GM23338 (cell line): ENCODE measurements around the gene SYNRG.

Source experiments
- CREB1 ChIP-seq: fragments of 250-450 bp; sonication (Bioruptor Pico); IDR thresholded peaks from 2 replicates; pipeline ENCODE4 v1.5.0; 2020; ENCODE audit warnings: low read depth, mild to moderate bottlenecking, moderate library complexity
- CTCF ChIP-seq, 2 experiments: fragments of 200-600 bp in 1 of 2; sonication (generic) in 1 of 2; conservative IDR thresholded peaks; 2 replicates each; pipeline versions ENCODE4 v1.5.1 to v1.6.1; 2016 to 2017; ENCODE audit warnings: antibody characterized with exemption in 2 of 2, low read depth in 2 of 2, mild to moderate bottlenecking in 2 of 2, moderate library complexity in 1 of 2
- ETS1 ChIP-seq: IDR thresholded peaks from 2 replicates; pipeline ENCODE4 v1.6.1; 2016; ENCODE audit warnings: antibody characterized with exemption
- EZH2 ChIP-seq: fragments of 200-600 bp; sonication (generic); IDR thresholded peaks from one replicate; pipeline ENCODE4 v1.8.0; 2017; ENCODE audit warnings: antibody characterized with exemption, mild to moderate bottlenecking, low read depth; ENCODE audit not compliant: unreplicated experiment
- EZH2phosphoT487 ChIP-seq: fragments of 200-600 bp; sonication (generic); IDR thresholded peaks from one replicate; pipeline ENCODE4 v1.8.1; 2018; ENCODE audit warnings: antibody characterized with exemption; ENCODE audit not compliant: unreplicated experiment
- JUNB ChIP-seq: IDR thresholded peaks from one replicate; pipeline ENCODE4 v1.6.1; 2016; ENCODE audit warnings: antibody characterized with exemption; ENCODE audit not compliant: unreplicated experiment
- NANOG ChIP-seq: IDR thresholded peaks from 2 replicates; pipeline ENCODE4 v1.6.1; 2016; ENCODE audit warnings: antibody characterized with exemption, borderline replicate concordance
- POLR2AphosphoS5 ChIP-seq: IDR thresholded peaks from 2 replicates; pipeline ENCODE4 v1.6.1; 2016; ENCODE audit warnings: antibody characterized with exemption, low read depth
- REST ChIP-seq: IDR thresholded peaks from one replicate; pipeline ENCODE4 v1.6.1; 2018; ENCODE audit warnings: antibody characterized with exemption; ENCODE audit not compliant: unreplicated experiment
- STAT1 ChIP-seq: IDR thresholded peaks from one replicate; pipeline ENCODE4 v1.6.1; 2016; ENCODE audit warnings: antibody characterized with exemption; ENCODE audit not compliant: unreplicated experiment
- ZNF114 ChIP-seq: fragments of 250-450 bp; sonication (Bioruptor Pico); IDR thresholded peaks from 2 replicates; pipeline ENCODE4 v1.5.0; 2020; ENCODE audit warnings: mild to moderate bottlenecking, moderate library complexity
- ZNF331 ChIP-seq: fragments of 250-450 bp; sonication (Bioruptor Pico); IDR thresholded peaks from 2 replicates; pipeline ENCODE4 v1.5.0; 2020; ENCODE audit warnings: low read depth, mild to moderate bottlenecking, moderate library complexity
- ZNF462 ChIP-seq: fragments of 250-450 bp; sonication (Bioruptor Pico); IDR thresholded peaks from 2 replicates; pipeline ENCODE4 v1.5.0; 2020; ENCODE audit warnings: mild to moderate bottlenecking, moderate library complexity

- TF ChIP-seq CTCF (conservative IDR thresholded peaks at IDR 0.05; ENCODE audit: low read depth in 2 of 2) (peak; percentile 11 to 24; a peak in 3 of 4 replicates), EZH2 (no peak), POLR2AphosphoS5 (peak; percentile 75), EZH2phosphoT487 (no peak), REST (no peak), CREB1 (CRISPR knock-in tag) (peak; percentile 40; the same call in 1 of the 2 replicates), ZNF114 (CRISPR knock-in tag) (no peak), NANOG (no peak), ZNF462 (CRISPR knock-in tag) (no peak), JUNB (no peak), ZNF331 (CRISPR knock-in tag) (no peak), ETS1 (peak; percentile 61; the same call in 1 of the 2 replicates), STAT1 (no peak)
Measured at GRCh38 chr17:37609170-37610040, at the start of gene SYNRG.
